ENCODE results near the gene SLC16A12. TPM values are rescaled to one million over a fixed set of nuclear protein-coding genes. Genes with fewer than 3 reads are reported as not detected.

SLC16A12 gene
- total RNA-seq, result not detected in 2 replicates

- H3K4me3 Mint-ChIP-seq, result no peak within 1 kb of the TSS
- peaks cover 52% of the 10 kb centered on the region for H3K27me3 Mint-ChIP-seq
- POLR2A ChIA-PET, result no interaction called here
- DNase-seq (no peak), ATAC-seq (ENCODE audit: low read depth) (no peak)
- H3K27ac Mint-ChIP-seq, result no peak within 1 kb of the TSS
- TF ChIP-seq CTCF (IDR thresholded peaks at IDR 0.05), result no peak
- H3K4me1 Mint-ChIP-seq, result peaks cover 13% of the 10 kb centered on the region
- CTCF ChIA-PET, result no interaction called here
- intact Hi-C loops (cut with micrococcal nuclease), result no loop called here
- no peaks in the 10 kb centered on the region for H3K9me3 Mint-ChIP-seq
- H3K36me3 Mint-ChIP-seq (ENCODE audit: low read depth), result no peaks in the 10 kb centered on the region
Observed at GRCh38 chr10:89535171-89536012, at the start of gene SLC16A12. Gene SLC16A12, minus strand, starts transcription at chr10:89535594. Its CDS starts 73,016 bp downstream, at chr10:89462578.

GRCh38 chr10:89582022-89582421 is 46.6 kb upstream of the SLC16A12 start:
- ChIA-PET POLR2A (no interaction called here), CTCF (interaction anchor here (1.0 kb wide), 1 partner anchor 15 kb away, joined by 3 read pairs; no protein-coding TSS in a partner anchor)
- intact Hi-C loops (cut with micrococcal nuclease), result no loop called here
- H3K36me3 Mint-ChIP-seq (ENCODE audit: low read depth), result no peaks in the 10 kb centered on the region
- H3K27me3 Mint-ChIP-seq, result no peaks in the 10 kb centered on the region
- ATAC-seq (ENCODE audit: low read depth) (no peak), DNase-seq (no peak)
- H3K9me3 Mint-ChIP-seq, result no peaks in the 10 kb centered on the region
- no peak overlapping the region for H3K27ac Mint-ChIP-seq
- no peak overlapping the region for H3K4me3 Mint-ChIP-seq
- TF ChIP-seq CTCF (IDR thresholded peaks at IDR 0.05), result no peak
- no peaks in the 10 kb centered on the region for H3K4me1 Mint-ChIP-seq

GRCh38 chr10:89580243-89580642 is 44.8 kb upstream of the SLC16A12 start:
- no peaks in the 10 kb centered on the region for H3K4me1 Mint-ChIP-seq
- DNase-seq (no peak), ATAC-seq (ENCODE audit: low read depth) (no peak)
- TF ChIP-seq CTCF (IDR thresholded peaks at IDR 0.05), result no peak
- CTCF ChIA-PET, result no interaction called here
- no peaks in the 10 kb centered on the region for H3K9me3 Mint-ChIP-seq
- H3K27ac Mint-ChIP-seq, result no peak overlapping the region
- no peak overlapping the region for H3K4me3 Mint-ChIP-seq
- no peaks in the 10 kb centered on the region for H3K36me3 Mint-ChIP-seq (ENCODE audit: low read depth)
- H3K27me3 Mint-ChIP-seq, result no peaks in the 10 kb centered on the region
- POLR2A ChIA-PET, result no interaction called here
- intact Hi-C loops (cut with micrococcal nuclease), result no loop called here

- H3K27ac Mint-ChIP-seq, result no peak overlapping the region
- POLR2A ChIA-PET, result no interaction called here
- no peak for ATAC-seq (ENCODE audit: low read depth)
Observed at GRCh38 chr10:89576696-89577095, 41.3 kb upstream of the SLC16A12 start.

More at GRCh38 chr10:89576696-89577095, 41.3 kb upstream of the SLC16A12 start:
- H3K27me3 Mint-ChIP-seq, result no peaks in the 10 kb centered on the region
- H3K9me3 Mint-ChIP-seq, result no peaks in the 10 kb centered on the region
- intact Hi-C loops (cut with micrococcal nuclease), result loop anchor here (10.0 kb wide), 1 partner anchor 58 kb away; no protein-coding TSS in a partner anchor
- TF ChIP-seq CTCF (IDR thresholded peaks at IDR 0.05), result no peak
- no peak overlapping the region for H3K4me3 Mint-ChIP-seq
- H3K36me3 Mint-ChIP-seq (ENCODE audit: low read depth), result no peaks in the 10 kb centered on the region
- CTCF ChIA-PET, result no interaction called here
- no peak for DNase-seq
- H3K4me1 Mint-ChIP-seq, result no peaks in the 10 kb centered on the region
